CD14-positive monocyte (primary cell): Measurements from ENCODE around the gene UGT1A8. TPM values are rescaled to one million over a fixed set of nuclear protein-coding genes. Genes with fewer than 3 reads are reported as not detected.

ENCODE experiments used
- DNase-seq, 3 donors: peaks; one replicate each; pipeline ENCODE4 v3.0.0-alpha.2; 2011 to 2022
- H2AFZ ChIP-seq: 2 replicates; pipeline ENCODE4 v1.6.0; 2012; ENCODE audit warnings: mild to moderate bottlenecking, low read depth, low read length, inconsistent platforms; ENCODE audit not compliant: insufficient read depth, poor library complexity, severe bottlenecking
- H3K27ac ChIP-seq, 2 donors: 1 replicate in 1 of 2; 2 replicates in 1 of 2; pipeline ENCODE4 v1.5.1; 2012 to 2013; ENCODE audit warnings: low read length in 2 of 2, control low read depth in 1 of 2, inconsistent platforms in 1 of 2, low read depth in 1 of 2, mild to moderate bottlenecking in 1 of 2
- H3K27me3 ChIP-seq, 2 donors: one replicate each; pipeline versions ENCODE4 v1.6.0 to v1.6.1; 2011 to 2013; ENCODE audit warnings: low read length in 2 of 2; ENCODE audit not compliant: control insufficient read depth in 2 of 2, insufficient read depth in 2 of 2
- H3K36me3 ChIP-seq, 2 donors: replicated peaks in 1 of 2; 1 replicate in 1 of 2; 2 replicates in 1 of 2; pipeline versions ENCODE4 v1.5.1 to v1.6.1; 2012 to 2013; ENCODE audit warnings: low read length in 2 of 2, control low read depth in 1 of 2, inconsistent platforms in 1 of 2, mild to moderate bottlenecking in 1 of 2; ENCODE audit not compliant: insufficient read depth in 2 of 2, control insufficient read depth in 1 of 2
- H3K4me1 ChIP-seq, 2 donors: 1 replicate in 1 of 2; 2 replicates in 1 of 2; pipeline versions ENCODE4 v1.5.1 to v1.6.1; 2012 to 2013; ENCODE audit warnings: low read length in 2 of 2, control low read depth in 1 of 2, inconsistent platforms in 1 of 2, mild to moderate bottlenecking in 1 of 2, moderate library complexity in 1 of 2; ENCODE audit not compliant: insufficient read depth in 2 of 2, control insufficient read depth in 1 of 2
- H3K4me2 ChIP-seq: replicated peaks from 2 replicates; pipeline ENCODE3; 2012; ENCODE audit warnings: low read length, moderate library complexity, mild to moderate bottlenecking; ENCODE audit not compliant: poor library complexity, severe bottlenecking; ENCODE audit errors: extremely low read depth
- H3K4me3 ChIP-seq, 3 experiments: fragments of 200-600 bp in 1 of 3; sonication (generic) in 1 of 3; replicated peaks in 1 of 3; 1 replicate in 2 of 3; 2 replicates in 1 of 3; pipeline ENCODE4 v1.5.1; 2011 to 2013; ENCODE audit warnings: low read length in 3 of 3, mild to moderate bottlenecking in 3 of 3, control low read depth in 2 of 3, low read depth in 2 of 3, inconsistent platforms in 1 of 3, moderate library complexity in 1 of 3
- H3K79me2 ChIP-seq: 2 replicates; pipeline ENCODE4 v1.6.0; 2012; ENCODE audit warnings: mild to moderate bottlenecking, control low read depth, inconsistent platforms, low read length, moderate library complexity; ENCODE audit not compliant: insufficient read depth
- H3K9ac ChIP-seq: 2 replicates; pipeline ENCODE4 v1.6.0; 2017; ENCODE audit warnings: low read length, mild to moderate bottlenecking; ENCODE audit not compliant: insufficient read depth, poor library complexity, severe bottlenecking
- H3K9me3 ChIP-seq, 2 donors: replicated peaks in 1 of 2; 1 replicate in 1 of 2; 2 replicates in 1 of 2; pipeline versions ENCODE4 v1.5.1 to v1.6.1; 2012 to 2013; ENCODE audit warnings: low read length in 2 of 2, control low read depth in 1 of 2; ENCODE audit not compliant: control insufficient read depth in 1 of 2, insufficient read depth in 1 of 2
- H4K20me1 ChIP-seq: 2 replicates; pipeline ENCODE4 v1.6.0; 2012; ENCODE audit warnings: mild to moderate bottlenecking, low read length, control low read depth, moderate library complexity; ENCODE audit not compliant: insufficient read depth
- H3K27ac Mint-ChIP-seq, 7 donors: one replicate each; pipeline ENCODE4 v1.8.0; 2020; ENCODE audit warnings: mild to moderate bottlenecking in 7 of 7, mixed read lengths in 7 of 7, moderate library complexity in 6 of 7, inconsistent platforms in 2 of 7
- H3K27me3 Mint-ChIP-seq, 3 donors: one replicate each; pipeline ENCODE4 v1.8.0; 2021 to 2022; ENCODE audit warnings: low read depth in 3 of 3, mild to moderate bottlenecking in 3 of 3, mixed read lengths in 3 of 3, moderate library complexity in 3 of 3, inconsistent platforms in 1 of 3
- H3K36me3 Mint-ChIP-seq, 2 donors: one replicate each; pipeline ENCODE4 v1.8.0; 2020; ENCODE audit warnings: mixed read lengths in 2 of 2, inconsistent platforms in 1 of 2, mild to moderate bottlenecking in 1 of 2
- H3K4me1 Mint-ChIP-seq: one replicate; pipeline ENCODE4 v1.8.0; 2020; ENCODE audit warnings: mild to moderate bottlenecking, mixed read lengths
- H3K4me3 Mint-ChIP-seq, 2 donors: one replicate each; pipeline ENCODE4 v1.8.0; 2020; ENCODE audit warnings: mild to moderate bottlenecking in 2 of 2, mixed read lengths in 2 of 2, moderate library complexity in 1 of 2
- H3K9me3 Mint-ChIP-seq, 7 donors: one replicate each; pipeline ENCODE4 v1.8.0; 2020 to 2022; ENCODE audit warnings: mixed read lengths in 7 of 7, mild to moderate bottlenecking in 6 of 7, moderate library complexity in 6 of 7, inconsistent platforms in 2 of 7
- WGBS: methylation state at CpG from one replicate; pipeline ENCODE4 v1.1.5; 2013; ENCODE audit warnings: missing lambda C conversion rate; ENCODE audit not compliant: insufficient coverage; 5-methylcytosine and 5-hydroxymethylcytosine counted together
- intact Hi-C, 2 donors: fragments of 100-400 bp; cut with micrococcal nuclease; formaldehyde crosslinking; loops; one replicate each; pipeline versions ENCODE4 v1.15.0 to v1.15.1; 2023
- polyA plus RNA-seq, 3 donors: library from polyadenylated mRNA; depleted of rRNA in 1 of 3; unstranded in 2 of 3; stranded (reverse) in 1 of 3; fragments of 300-500 nt in 2 of 3; fragments of >200 nt in 1 of 3; fragmentation: Illumina TruSeq in 2 of 3; gene quantifications; 1 replicate in 2 of 3; 2 replicates in 1 of 3; pipeline ENCODE4 v1.2.3, GENCODE V29; 2012 to 2021
- TF ChIP-seq, protein P1 (sequence below): fragments of 200-600 bp; IDR thresholded peaks from one replicate; pipeline ENCODE4 v1.8.0; 2022; ENCODE audit warnings: antibody characterized with exemption, mild to moderate bottlenecking

The UGT1A8 gene
- polyA plus RNA-seq, 3 donors = not detected

DNA sequence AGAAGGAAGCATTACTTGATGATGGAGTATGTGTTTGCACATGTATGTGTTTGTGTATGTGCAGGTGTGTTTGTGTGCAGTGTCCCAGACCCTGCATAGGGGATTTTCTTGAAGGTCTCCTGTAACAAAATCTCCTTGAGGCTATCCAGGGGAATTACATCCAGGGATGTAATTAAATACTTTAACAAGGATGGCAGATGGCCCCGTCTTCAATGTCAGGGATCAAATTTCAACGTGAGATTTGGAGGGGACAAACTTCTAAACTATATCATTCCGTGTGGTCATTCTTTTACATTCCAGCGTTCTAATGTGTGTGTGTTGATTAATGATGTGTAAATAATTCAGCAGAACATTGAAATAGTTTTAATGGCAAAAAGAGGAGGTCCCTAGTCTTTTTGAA, 57.6 kb downstream of the UGT1A8 start:
- no peaks in the 10 kb centered on the region for H3K79me2 ChIP-seq
- H3K4me3 Mint-ChIP-seq = no peak overlapping the region
- H3K4me3 ChIP-seq = no peak overlapping the region
- H3K4me1 Mint-ChIP-seq = no peaks in the 10 kb centered on the region
- no peak for DNase-seq
- H3K27me3 Mint-ChIP-seq = no peaks in the 10 kb centered on the region
- peaks cover 0 to 2% (median 0%) of the 10 kb centered on the region in 7 donors for H3K9me3 Mint-ChIP-seq
- no peaks in the 10 kb centered on the region for H3K36me3 Mint-ChIP-seq
- TF ChIP-seq, protein P1, sequence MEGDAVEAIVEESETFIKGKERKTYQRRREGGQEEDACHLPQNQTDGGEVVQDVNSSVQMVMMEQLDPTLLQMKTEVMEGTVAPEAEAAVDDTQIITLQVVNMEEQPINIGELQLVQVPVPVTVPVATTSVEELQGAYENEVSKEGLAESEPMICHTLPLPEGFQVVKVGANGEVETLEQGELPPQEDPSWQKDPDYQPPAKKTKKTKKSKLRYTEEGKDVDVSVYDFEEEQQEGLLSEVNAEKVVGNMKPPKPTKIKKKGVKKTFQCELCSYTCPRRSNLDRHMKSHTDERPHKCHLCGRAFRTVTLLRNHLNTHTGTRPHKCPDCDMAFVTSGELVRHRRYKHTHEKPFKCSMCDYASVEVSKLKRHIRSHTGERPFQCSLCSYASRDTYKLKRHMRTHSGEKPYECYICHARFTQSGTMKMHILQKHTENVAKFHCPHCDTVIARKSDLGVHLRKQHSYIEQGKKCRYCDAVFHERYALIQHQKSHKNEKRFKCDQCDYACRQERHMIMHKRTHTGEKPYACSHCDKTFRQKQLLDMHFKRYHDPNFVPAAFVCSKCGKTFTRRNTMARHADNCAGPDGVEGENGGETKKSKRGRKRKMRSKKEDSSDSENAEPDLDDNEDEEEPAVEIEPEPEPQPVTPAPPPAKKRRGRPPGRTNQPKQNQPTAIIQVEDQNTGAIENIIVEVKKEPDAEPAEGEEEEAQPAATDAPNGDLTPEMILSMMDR = no peak
- no peaks in the 10 kb centered on the region for H3K36me3 ChIP-seq
- no peaks in the 10 kb centered on the region for H3K4me1 ChIP-seq
- no peak overlapping the region for H3K9ac ChIP-seq
- H3K27ac Mint-ChIP-seq = no peak overlapping the region
- intact Hi-C loops = no loop called here
- no peak overlapping the region for H3K4me2 ChIP-seq
- WGBS = no CpG with 5 or more reads among the region's 4 CpGs
- H3K27ac ChIP-seq = no peak overlapping the region
- H2AFZ ChIP-seq = no peak overlapping the region
- no peaks in the 10 kb centered on the region for H3K27me3 ChIP-seq
- H3K9me3 ChIP-seq = no peaks in the 10 kb centered on the region
- no peaks in the 10 kb centered on the region for H4K20me1 ChIP-seq

- Mint-ChIP-seq H3K9me3 (peaks cover 0 to 1% (median 0%) of the 10 kb centered on the region in 7 donors), H3K27ac (no peak overlapping the region), H3K36me3 (no peaks in the 10 kb centered on the region), H3K4me3 (no peak overlapping the region), H3K27me3 (peaks cover 0 to 4% (median 0%) of the 10 kb centered on the region in 3 donors), H3K4me1 (no peaks in the 10 kb centered on the region)
- Histone ChIP-seq H2AFZ (no peak overlapping the region), H3K4me3 (no peak overlapping the region), H3K79me2 (no peaks in the 10 kb centered on the region), H3K9ac (no peak overlapping the region), H3K9me3 (no peaks in the 10 kb centered on the region), H3K4me1 (no peaks in the 10 kb centered on the region), H3K4me2 (no peak overlapping the region), H3K27ac (no peak overlapping the region), H3K36me3 (no peaks in the 10 kb centered on the region), H3K27me3 (no peaks in the 10 kb centered on the region), H4K20me1 (no peaks in the 10 kb centered on the region)
- intact Hi-C loops = no loop called here
- 88% methylated on average over 1 of the region's 2 CpGs for WGBS
- no peak for DNase-seq
- TF ChIP-seq, protein P1 = no peak
Observed at GRCh38 chr2:233676046-233676445, 58.6 kb downstream of the UGT1A8 start.
